Keratinocyte (primary cell): ENCODE data around the gene DOK6. TPM values are rescaled to one million over a fixed set of nuclear protein-coding genes. Genes with fewer than 3 reads are reported as not detected.
"Not testable (repeated sequence)": the region's sequence is repeated elsewhere in the genome, so short reads cannot be mapped to it uniquely, and the experiment has no call there.

Experiments
- DNase-seq: peaks from one replicate; pipeline ENCODE4 v3.0.0-alpha.2; 2011; ENCODE audit warnings: low read depth, missing footprints, low spot score
- FAIRE-seq: peaks from 2 replicates; lab custom pipeline; 2011; peaks lifted over from hg19 to GRCh38; lab: Jason Lieb, UNC
- H2AFZ ChIP-seq: 2 replicates; pipeline ENCODE4 v1.6.0; 2012; ENCODE audit warnings: low read length, control low read depth, inconsistent platforms; ENCODE audit not compliant: control insufficient read depth
- H3K27ac ChIP-seq: 2 replicates; pipeline ENCODE4 v1.5.1; 2011; ENCODE audit warnings: low read length; ENCODE audit not compliant: control insufficient read depth, insufficient read depth
- H3K27me3 ChIP-seq: 3 replicates; pipeline ENCODE4 v1.6.0; 2011; ENCODE audit warnings: low read length; ENCODE audit not compliant: control insufficient read depth, insufficient read depth; ENCODE audit errors: extremely low read depth
- H3K36me3 ChIP-seq, 2 experiments: 2 replicates in 1 of 2; 3 replicates in 1 of 2; pipeline ENCODE4 v1.5.1; 2011; ENCODE audit warnings: low read length in 2 of 2, mild to moderate bottlenecking in 1 of 2; ENCODE audit not compliant: control insufficient read depth in 2 of 2, insufficient read depth in 2 of 2; ENCODE audit errors: extremely low read depth in 1 of 2
- H3K4me1 ChIP-seq: 3 replicates; pipeline ENCODE4 v1.5.1; 2011; ENCODE audit warnings: low read length; ENCODE audit not compliant: control insufficient read depth, insufficient read depth; ENCODE audit errors: extremely low read depth
- H3K4me2 ChIP-seq: 3 replicates; pipeline ENCODE4 v1.6.0; 2011; ENCODE audit warnings: low read depth, low read length; ENCODE audit not compliant: control insufficient read depth, insufficient read depth; ENCODE audit errors: extremely low read depth
- H3K4me3 ChIP-seq, 3 experiments: fragments of 200-600 bp in 1 of 3; sonication (generic) in 1 of 3; 2 replicates in 2 of 3; 3 replicates in 1 of 3; pipeline ENCODE4 v1.5.1; 2011 to 2016; ENCODE audit warnings: low read length in 3 of 3, mild to moderate bottlenecking in 3 of 3, control low read depth in 2 of 3, inconsistent platforms in 1 of 3, low read depth in 1 of 3, mixed read lengths in 1 of 3, mixed run types in 1 of 3, moderate library complexity in 1 of 3; ENCODE audit not compliant: control insufficient read depth in 2 of 3, insufficient read depth in 2 of 3; ENCODE audit errors: extremely low read depth in 1 of 3
- H3K79me2 ChIP-seq: 2 replicates; pipeline ENCODE4 v1.6.0; 2012; ENCODE audit warnings: low read length; ENCODE audit not compliant: control insufficient read depth, insufficient read depth
- H3K9ac ChIP-seq: 3 replicates; pipeline ENCODE4 v1.6.0; 2011; ENCODE audit warnings: low read length; ENCODE audit not compliant: control insufficient read depth, insufficient read depth; ENCODE audit errors: extremely low read depth
- H3K9me1 ChIP-seq: 3 replicates; pipeline ENCODE4 v1.6.0; 2011; ENCODE audit warnings: low read length; ENCODE audit not compliant: control insufficient read depth, insufficient read depth; ENCODE audit errors: extremely low read depth
- H3K9me3 ChIP-seq: 2 replicates; pipeline ENCODE4 v1.5.1; 2012; ENCODE audit warnings: low read depth, low read length; ENCODE audit not compliant: control insufficient read depth
- H4K20me1 ChIP-seq: 3 replicates; pipeline ENCODE4 v1.6.0; 2011; ENCODE audit warnings: low read length; ENCODE audit not compliant: control insufficient read depth, insufficient read depth; ENCODE audit errors: extremely low read depth
- CTCF ChIP-seq, 3 experiments: IDR thresholded peaks in 1 of 3; conservative IDR thresholded peaks in 1 of 3; optimal IDR thresholded peaks in 1 of 3; 2 replicates in 2 of 3; 3 replicates in 1 of 3; pipeline versions ENCODE3 to v1.5.1; 2011; ENCODE audit warnings: low read length in 3 of 3, mild to moderate bottlenecking in 3 of 3, moderate library complexity in 2 of 3, control low read depth in 1 of 3, inconsistent platforms in 1 of 3; ENCODE audit not compliant: insufficient read depth in 2 of 3; ENCODE audit errors: extremely low read depth in 1 of 3
- EZH2 ChIP-seq: IDR thresholded peaks from one replicate; pipeline ENCODE4 v1.6.1; 2012; ENCODE audit warnings: inconsistent platforms, mild to moderate bottlenecking, low read length, moderate library complexity
- dilution Hi-C: fragments of 300-500 bp; cut with MboI; formaldehyde crosslinking; loops from one replicate; pipeline ENCODE4 v1.7.0; 2020; ENCODE audit warnings: low sequenced_read_pairs; ENCODE audit not compliant: extremely low pct_ligation_motif_present
- polyA plus RNA-seq, 5 experiments: library from polyadenylated mRNA; depleted of rRNA in 3 of 5; stranded (reverse) in 3 of 5; stranded (forward) in 1 of 5; unstranded in 1 of 5; fragments of >200 nt; gene quantifications; 1 replicate in 1 of 5; 2 replicates in 3 of 5; 3 replicates in 1 of 5; pipeline versions ENCODE4 v1.2.1 to v1.2.3, GENCODE V29; 2011 to 2012; ENCODE audit warnings: missing spikeins in 2 of 5, low read depth in 1 of 5, low replicate concordance in 1 of 5

The DOK6 gene
- polyA plus RNA-seq, 1 donor (not counting 4 experiments of a cell fraction or from before 2014, with no cell fraction given) = not detected

DNA sequence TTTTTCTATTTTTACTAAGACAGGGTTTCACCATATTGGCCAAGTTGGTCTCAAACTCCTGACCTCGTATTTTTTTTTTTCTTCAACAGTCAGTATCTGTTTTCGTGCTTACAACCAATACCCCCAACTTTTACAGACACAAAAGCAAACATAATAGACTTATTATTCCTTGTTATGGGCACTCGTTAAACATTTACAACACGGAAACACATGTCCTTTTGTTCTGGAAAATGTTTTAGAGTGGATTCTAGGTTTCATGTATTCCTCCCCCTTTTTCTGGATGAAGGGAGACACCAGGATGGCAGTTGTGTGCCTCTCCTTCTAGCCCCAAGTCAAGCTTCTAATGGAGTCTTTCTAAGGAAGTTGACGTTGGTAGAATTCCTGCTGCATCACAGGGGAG is 458.2 kb downstream of the DOK6 start:
- dilution Hi-C loops = no loop called here
- DNase-seq = no peak

GRCh38 chr18:69864802-69865201 is 464.1 kb downstream of the DOK6 start:
- H3K4me3 ChIP-seq, H3K9ac ChIP-seq, H2AFZ ChIP-seq, FAIRE-seq, H3K79me2 ChIP-seq, H3K4me2 ChIP-seq, H3K4me1 ChIP-seq, H3K27me3 ChIP-seq, dilution Hi-C loops, H3K9me1 ChIP-seq, DNase-seq, H3K36me3 ChIP-seq, H3K27ac ChIP-seq, H4K20me1 ChIP-seq, H3K9me3 ChIP-seq: not testable (repeated sequence)

More for the DNA sequence above, 458.2 kb downstream of the DOK6 start:
- no peaks in the 10 kb centered on the region for H4K20me1 ChIP-seq
- H2AFZ ChIP-seq = no peak overlapping the region
- H3K9me1 ChIP-seq = no peaks in the 10 kb centered on the region
- no peaks in the 10 kb centered on the region for H3K79me2 ChIP-seq
- no peak overlapping the region for H3K4me3 ChIP-seq
- no peaks in the 10 kb centered on the region for H3K36me3 ChIP-seq
- no peaks in the 10 kb centered on the region for H3K4me1 ChIP-seq
- H3K9ac ChIP-seq = no peak overlapping the region
- H3K27ac ChIP-seq = no peak overlapping the region
- TF ChIP-seq EZH2 (no peak), CTCF (optimal IDR thresholded peaks at IDR 0.05 in 1 of 3, IDR thresholded peaks at IDR 0.05 in 1 of 3, conservative IDR thresholded peaks at IDR 0.05 in 1 of 3; ENCODE audit: extremely low read depth in 1 of 3, insufficient read depth in 2 of 3, low read length in 3 of 3) (no peak)
- H3K9me3 ChIP-seq = no peaks in the 10 kb centered on the region
- no peak overlapping the region for H3K4me2 ChIP-seq
- no peak for FAIRE-seq
- H3K27me3 ChIP-seq = no peaks in the 10 kb centered on the region

DNA sequence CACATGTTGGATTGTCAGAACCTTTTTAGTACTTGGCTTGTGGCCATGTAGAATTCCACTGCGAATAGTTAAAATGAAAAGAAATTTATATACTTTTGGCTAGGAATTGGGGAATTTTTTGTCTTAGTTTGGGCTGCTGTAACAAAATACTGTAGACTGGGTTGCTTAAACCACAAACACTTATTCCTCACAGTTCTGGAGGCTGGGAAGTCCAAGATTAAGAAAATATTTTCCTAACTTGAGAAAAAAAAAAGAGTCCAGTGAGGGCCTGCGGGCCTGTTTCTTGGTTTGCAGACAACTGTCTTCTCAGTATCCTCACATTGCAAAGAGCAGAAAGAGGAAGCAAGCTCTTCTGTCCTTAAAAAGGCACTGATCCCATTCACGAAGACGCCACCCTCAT is 465.1 kb downstream of the DOK6 start:
- no peaks in the 10 kb centered on the region for H3K79me2 ChIP-seq
- no peaks in the 10 kb centered on the region for H3K27me3 ChIP-seq
- no peaks in the 10 kb centered on the region for H3K4me1 ChIP-seq
- H3K36me3 ChIP-seq = peaks cover 0 to 2% of the 10 kb centered on the region in 2 experiments
- dilution Hi-C loops = no loop called here
- TF ChIP-seq CTCF (optimal IDR thresholded peaks at IDR 0.05 in 1 of 3, IDR thresholded peaks at IDR 0.05 in 1 of 3, conservative IDR thresholded peaks at IDR 0.05 in 1 of 3; ENCODE audit: extremely low read depth in 1 of 3, insufficient read depth in 2 of 3, low read length in 3 of 3) (no peak), EZH2 (no peak)
- no peak overlapping the region for H3K9ac ChIP-seq
- no peaks in the 10 kb centered on the region for H3K9me3 ChIP-seq
- H3K27ac ChIP-seq = no peak overlapping the region
- no peaks in the 10 kb centered on the region for H3K9me1 ChIP-seq
- no peak overlapping the region for H3K4me2 ChIP-seq
- DNase-seq (no peak), FAIRE-seq (no peak)
- H2AFZ ChIP-seq = no peak overlapping the region
- H3K4me3 ChIP-seq = no peak overlapping the region
- no peaks in the 10 kb centered on the region for H4K20me1 ChIP-seq
